DND-41 (cell line): ENCODE measurements around the gene ANKRD45.
"Not testable (repeated sequence)": the region's sequence is repeated elsewhere in the genome, so short reads cannot be mapped to it uniquely, and the experiment has no call there.

Source experiments
- ATAC-seq: fragments of 200-7000 bp; cut with Tn5 transposase; 3 replicates; pipeline ENCODE4 v1.9.1; 2021; ENCODE audit warnings: low read depth; ENCODE audit not compliant: insufficient read depth
- DNase-seq: peaks from one replicate; pipeline ENCODE4 v3.0.0-alpha.2; 2020
- H2AFZ ChIP-seq: 2 replicates; pipeline ENCODE4 v1.6.0; 2012; ENCODE audit warnings: low read depth, low read length
- H3K27ac ChIP-seq: 2 replicates; pipeline ENCODE4 v1.5.1; 2012; ENCODE audit warnings: low read length, inconsistent platforms
- H3K27me3 ChIP-seq: fragments of 200-600 bp; sonication (generic); 2 replicates; pipeline ENCODE4 v1.6.0; 2012; ENCODE audit warnings: low read length, mild to moderate bottlenecking, inconsistent platforms; ENCODE audit not compliant: insufficient read depth, poor library complexity
- H3K36me3 ChIP-seq: 2 replicates; pipeline ENCODE4 v1.5.1; 2012; ENCODE audit warnings: low read length, inconsistent platforms; ENCODE audit not compliant: insufficient read depth
- H3K4me1 ChIP-seq: 2 replicates; pipeline ENCODE4 v1.5.1; 2012; ENCODE audit warnings: mild to moderate bottlenecking, low read length; ENCODE audit not compliant: insufficient read depth
- H3K4me2 ChIP-seq: 2 replicates; pipeline ENCODE4 v1.6.0; 2012; ENCODE audit warnings: mild to moderate bottlenecking, moderate library complexity, low read length, inconsistent platforms; ENCODE audit not compliant: insufficient read depth
- H3K4me3 ChIP-seq, 2 experiments: fragments of 200-600 bp in 1 of 2; shearing (Covaris generic) in 1 of 2; 2 replicates each; pipeline ENCODE4 v1.5.1; 2012 to 2016; ENCODE audit warnings: inconsistent platforms in 2 of 2, low read length in 2 of 2, mild to moderate bottlenecking in 2 of 2, low read depth in 1 of 2, moderate library complexity in 1 of 2
- H3K79me2 ChIP-seq: 2 replicates; pipeline ENCODE4 v1.6.0; 2012; ENCODE audit warnings: low read length, inconsistent platforms; ENCODE audit not compliant: insufficient read depth
- H3K9ac ChIP-seq: 2 replicates; pipeline ENCODE4 v1.6.0; 2012; ENCODE audit warnings: low read depth, mild to moderate bottlenecking, inconsistent platforms, low read length, moderate library complexity
- H3K9me3 ChIP-seq: 2 replicates; pipeline ENCODE4 v1.5.1; 2012; ENCODE audit warnings: low read length, moderate library complexity, mild to moderate bottlenecking, inconsistent platforms; ENCODE audit not compliant: insufficient read depth, severe bottlenecking
- H4K20me1 ChIP-seq: 2 replicates; pipeline ENCODE4 v1.6.0; 2012; ENCODE audit warnings: low read length; ENCODE audit not compliant: insufficient read depth
- EZH2 ChIP-seq: IDR thresholded peaks from 3 replicates; pipeline ENCODE4 v1.6.1; 2012; ENCODE audit warnings: borderline replicate concordance, low read depth, mild to moderate bottlenecking, moderate library complexity, low read length, inconsistent platforms; ENCODE audit not compliant: severe bottlenecking
- TF ChIP-seq, protein P1 (sequence below): IDR thresholded peaks from 2 replicates; pipeline ENCODE4 v1.5.1; 2012; ENCODE audit warnings: borderline replicate concordance, low read length, moderate library complexity, mild to moderate bottlenecking; ENCODE audit not compliant: poor library complexity, severe bottlenecking; ENCODE audit errors: extremely low read depth

The ANKRD45 gene

DNA sequence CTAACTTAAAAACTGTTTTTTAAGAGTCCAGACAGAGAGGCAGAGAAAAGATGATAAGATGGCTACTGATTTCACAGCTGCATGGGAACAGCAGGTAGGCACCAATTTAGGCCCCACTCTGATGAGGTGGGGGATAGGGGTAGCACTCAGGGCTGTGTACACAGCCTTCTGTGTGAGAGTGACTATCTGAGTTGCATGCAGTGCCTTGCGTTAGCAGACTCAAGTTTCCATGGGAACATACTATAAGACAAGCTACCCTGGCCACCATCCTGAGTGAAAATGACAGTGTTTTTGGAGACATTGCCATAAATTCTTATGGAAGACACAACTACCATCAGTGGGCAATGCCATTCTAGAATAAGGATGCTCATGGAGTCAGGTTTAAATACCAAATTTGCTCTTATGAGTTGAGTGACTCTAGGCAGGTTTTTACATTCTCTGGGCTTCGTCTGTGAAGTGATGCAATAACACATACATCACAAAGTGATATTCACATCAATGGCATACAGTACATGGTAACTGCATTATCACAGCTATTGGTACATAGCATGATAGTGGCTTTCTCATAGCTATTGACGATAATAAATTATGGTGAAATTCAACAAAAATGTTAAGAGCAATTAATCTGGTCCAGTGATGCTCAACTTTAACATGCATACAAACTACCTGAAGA, 97.3 kb downstream of the ANKRD45 start:
- TF ChIP-seq EZH2 = no peak
- TF ChIP-seq, protein P1, sequence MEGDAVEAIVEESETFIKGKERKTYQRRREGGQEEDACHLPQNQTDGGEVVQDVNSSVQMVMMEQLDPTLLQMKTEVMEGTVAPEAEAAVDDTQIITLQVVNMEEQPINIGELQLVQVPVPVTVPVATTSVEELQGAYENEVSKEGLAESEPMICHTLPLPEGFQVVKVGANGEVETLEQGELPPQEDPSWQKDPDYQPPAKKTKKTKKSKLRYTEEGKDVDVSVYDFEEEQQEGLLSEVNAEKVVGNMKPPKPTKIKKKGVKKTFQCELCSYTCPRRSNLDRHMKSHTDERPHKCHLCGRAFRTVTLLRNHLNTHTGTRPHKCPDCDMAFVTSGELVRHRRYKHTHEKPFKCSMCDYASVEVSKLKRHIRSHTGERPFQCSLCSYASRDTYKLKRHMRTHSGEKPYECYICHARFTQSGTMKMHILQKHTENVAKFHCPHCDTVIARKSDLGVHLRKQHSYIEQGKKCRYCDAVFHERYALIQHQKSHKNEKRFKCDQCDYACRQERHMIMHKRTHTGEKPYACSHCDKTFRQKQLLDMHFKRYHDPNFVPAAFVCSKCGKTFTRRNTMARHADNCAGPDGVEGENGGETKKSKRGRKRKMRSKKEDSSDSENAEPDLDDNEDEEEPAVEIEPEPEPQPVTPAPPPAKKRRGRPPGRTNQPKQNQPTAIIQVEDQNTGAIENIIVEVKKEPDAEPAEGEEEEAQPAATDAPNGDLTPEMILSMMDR = no peak
- Histone ChIP-seq H3K36me3 (no peaks in the 10 kb centered on the region), H3K27me3 (no peaks in the 10 kb centered on the region), H3K27ac (no peak overlapping the region), H4K20me1 (no peaks in the 10 kb centered on the region), H2AFZ (no peak overlapping the region), H3K9me3 (no peaks in the 10 kb centered on the region), H3K4me3 (no peak overlapping the region), H3K4me1 (peaks cover 15% of the 10 kb centered on the region), H3K9ac (no peak overlapping the region), H3K4me2 (no peak overlapping the region), H3K79me2 (no peaks in the 10 kb centered on the region)
- ATAC-seq (no peak), DNase-seq (no peak)

DNA sequence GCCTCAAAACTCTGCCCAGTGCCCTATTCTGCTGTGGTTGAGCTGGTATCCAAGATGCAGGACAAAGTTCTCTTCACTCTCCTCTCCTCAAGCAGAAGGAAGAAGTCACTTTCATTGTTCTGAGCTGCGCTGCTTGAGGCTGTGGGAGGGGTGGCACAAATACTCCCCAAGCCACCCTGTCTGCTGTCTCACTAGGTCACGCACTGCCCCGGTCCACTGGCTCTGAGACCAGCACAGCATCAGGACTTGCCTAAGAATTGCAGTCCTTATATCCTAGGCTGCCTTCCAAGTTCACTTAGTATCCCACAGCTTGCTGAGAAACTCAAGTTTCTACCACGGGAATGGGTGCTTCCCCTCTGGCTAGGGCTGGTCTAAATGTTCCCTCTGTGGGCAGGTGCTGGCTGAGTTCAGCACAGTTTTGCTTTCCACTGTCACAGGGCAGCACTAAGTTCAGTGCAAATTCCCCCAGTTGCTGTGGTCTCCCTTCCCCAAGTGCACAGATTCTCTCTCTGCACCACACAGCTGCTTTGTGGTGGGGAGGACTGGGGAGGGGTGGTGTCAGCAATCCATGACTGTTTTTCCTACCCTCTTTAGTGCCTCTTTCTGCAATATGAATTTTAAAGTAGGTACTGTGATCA, 99.2 kb downstream of the ANKRD45 start:
- Histone ChIP-seq H3K36me3 (no peaks in the 10 kb centered on the region), H3K4me1 (peaks cover 15% of the 10 kb centered on the region), H3K79me2 (no peaks in the 10 kb centered on the region), H3K9ac (no peak overlapping the region), H4K20me1 (no peaks in the 10 kb centered on the region), H3K9me3 (no peaks in the 10 kb centered on the region), H2AFZ (no peak overlapping the region), H3K4me2 (no peak overlapping the region), H3K4me3 (no peak overlapping the region), H3K27me3 (no peaks in the 10 kb centered on the region), H3K27ac (peak overlapping the region; percentile 9)
- TF ChIP-seq EZH2 = no peak
- TF ChIP-seq, protein P1 = no peak
- ATAC-seq (peak; percentile 97), DNase-seq (peak; percentile 55)

GRCh38 chr1:173568483-173568882, 101.2 kb downstream of the ANKRD45 start:
- no peaks in the 10 kb centered on the region for H4K20me1 ChIP-seq
- H3K27me3 ChIP-seq = no peaks in the 10 kb centered on the region
- H3K9ac ChIP-seq = no peak overlapping the region
- H3K4me1 ChIP-seq = peaks cover 15% of the 10 kb centered on the region
- no peak overlapping the region for H3K4me3 ChIP-seq
- no peak for TF ChIP-seq EZH2
- TF ChIP-seq, protein P1 = no peak
- H3K27ac ChIP-seq = no peak overlapping the region
- H2AFZ ChIP-seq = no peak overlapping the region
- no peaks in the 10 kb centered on the region for H3K9me3 ChIP-seq
- H3K79me2 ChIP-seq = no peaks in the 10 kb centered on the region
- H3K36me3 ChIP-seq = no peaks in the 10 kb centered on the region
- no peak overlapping the region for H3K4me2 ChIP-seq
- no peak for ATAC-seq
- DNase-seq = no peak

DNA sequence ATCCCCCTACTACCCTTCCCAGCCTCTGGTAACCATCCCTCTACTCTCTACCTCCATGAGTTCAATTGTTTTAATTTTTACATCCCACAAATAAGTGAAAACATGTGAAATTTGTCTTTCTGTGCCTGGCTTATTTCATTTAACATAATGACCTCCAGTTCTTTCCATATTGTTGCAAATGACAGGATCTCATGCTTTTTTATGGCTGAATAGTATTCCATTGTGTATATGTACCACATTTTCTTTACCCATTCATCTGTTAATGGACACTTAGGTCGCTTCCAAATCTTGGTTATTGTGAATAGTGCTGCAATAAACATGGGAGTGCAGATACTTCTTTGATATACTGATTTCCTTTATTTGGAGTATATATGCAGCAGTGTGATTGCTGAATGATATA, 105.8 kb downstream of the ANKRD45 start:
- H3K36me3 ChIP-seq, H3K27me3 ChIP-seq: not testable (repeated sequence)

More for the DNA sequence above, 105.8 kb downstream of the ANKRD45 start:
- not testable (repeated sequence) for ATAC-seq, DNase-seq, H3K4me2 ChIP-seq, H3K9me3 ChIP-seq, H3K79me2 ChIP-seq, H3K4me3 ChIP-seq, H3K9ac ChIP-seq, H3K4me1 ChIP-seq, H3K27ac ChIP-seq, H2AFZ ChIP-seq, H4K20me1 ChIP-seq
